A673 (cell line): ENCODE measurements around the gene ZNF273. TPM values are rescaled to one million over a fixed set of nuclear protein-coding genes. Genes with fewer than 3 reads are reported as not detected.
"Not testable (repeated sequence)": the region's sequence is repeated elsewhere in the genome, so short reads cannot be mapped to it uniquely, and the experiment has no call there.

Experiments used
- BruUV-seq: library from RNA; stranded (reverse); fragments of 400-500 nt; replicated peaks from 2 replicates; lab custom pipeline; 2021; lab: Mats Ljungman, UMichigan
- CTCF ChIA-PET: fragments of 300-600 bp; sonication (Branson Sonifier 250); formaldehyde crosslinking; loops from one replicate; lab custom pipeline; 2022; ENCODE audit warnings: antibody characterized with exemption; lab: Charles Lee
- POLR2A ChIA-PET: fragments of 300-600 bp; sonication (Branson Sonifier 250); formaldehyde crosslinking; loops from one replicate; lab custom pipeline; 2022; ENCODE audit warnings: antibody characterized with exemption; ENCODE audit not compliant: low non-redundant PET; lab: Charles Lee
- DNase-seq: peaks from one replicate; pipeline ENCODE4 v3.0.0-alpha.2; 2015; ENCODE audit warnings: low spot score
- H3K27ac ChIP-seq: fragments of 200-600 bp; sonication (generic); 2 replicates; pipeline ENCODE4 v1.5.1; 2016; ENCODE audit warnings: mixed run types, low read depth, mild to moderate bottlenecking, mixed read lengths, antibody characterized with exemption, low read length; ENCODE audit not compliant: poor library complexity, severe bottlenecking
- H3K27me3 ChIP-seq: fragments of 200-600 bp; sonication (generic); replicated peaks from 2 replicates; pipeline ENCODE4 v1.6.1; 2017; ENCODE audit warnings: mixed run types, low read depth, mild to moderate bottlenecking, mixed read lengths, antibody characterized with exemption, low read length; ENCODE audit not compliant: insufficient read depth, poor library complexity
- H3K36me3 ChIP-seq: fragments of 200-600 bp; sonication (generic); 2 replicates; pipeline ENCODE4 v1.6.1; 2016; ENCODE audit warnings: mixed run types, mild to moderate bottlenecking, mixed read lengths, antibody characterized with exemption, low read length; ENCODE audit not compliant: insufficient read depth, poor library complexity, severe bottlenecking
- H3K4me1 ChIP-seq: fragments of 200-600 bp; sonication (generic); 2 replicates; pipeline ENCODE4 v1.6.1; 2017; ENCODE audit warnings: mixed run types, mild to moderate bottlenecking, mixed read lengths, antibody characterized with exemption, low read length; ENCODE audit not compliant: insufficient read depth, poor library complexity, severe bottlenecking
- H3K4me3 ChIP-seq: fragments of 200-600 bp; sonication (generic); 2 replicates; pipeline ENCODE4 v1.5.1; 2016; ENCODE audit warnings: low read depth, mixed run types, mild to moderate bottlenecking, mixed read lengths, low read length; ENCODE audit not compliant: poor library complexity, severe bottlenecking
- H3K9me3 ChIP-seq: fragments of 200-600 bp; sonication (generic); 2 replicates; pipeline ENCODE4 v1.6.1; 2016; ENCODE audit warnings: mixed run types, low read depth, mild to moderate bottlenecking, mixed read lengths, antibody characterized with exemption, low read length; ENCODE audit not compliant: poor library complexity, severe bottlenecking
- EZH2 ChIP-seq: fragments of 200-600 bp; sonication (generic); IDR thresholded peaks from 2 replicates; pipeline ENCODE4 v1.6.1; 2017; ENCODE audit warnings: borderline replicate concordance, low read depth, mild to moderate bottlenecking, mixed read lengths, antibody characterized with exemption, low read length; ENCODE audit not compliant: poor library complexity, severe bottlenecking
- intact Hi-C: fragments of 100-400 bp; cut with micrococcal nuclease; formaldehyde crosslinking; loops from one replicate; pipeline ENCODE4 v1.10.0; 2022; ENCODE audit not compliant: unreplicated experiment
- total RNA-seq: library from RNA; stranded (reverse); gene quantifications from 2 replicates; pipeline ENCODE4 v1.2.3, GENCODE V29; 2021
- TF ChIP-seq, protein P1 (sequence below): fragments of 300-800, 200-600 bp; sonication (generic); conservative IDR thresholded peaks from 2 replicates; pipeline ENCODE4 v1.5.1; 2017; ENCODE audit warnings: low read depth, mild to moderate bottlenecking, antibody characterized with exemption, low read length, moderate library complexity, mixed read lengths

ZNF273 gene
- total RNA-seq, 1 experiment from 2014 or later: 10.1 TPM

DNA sequence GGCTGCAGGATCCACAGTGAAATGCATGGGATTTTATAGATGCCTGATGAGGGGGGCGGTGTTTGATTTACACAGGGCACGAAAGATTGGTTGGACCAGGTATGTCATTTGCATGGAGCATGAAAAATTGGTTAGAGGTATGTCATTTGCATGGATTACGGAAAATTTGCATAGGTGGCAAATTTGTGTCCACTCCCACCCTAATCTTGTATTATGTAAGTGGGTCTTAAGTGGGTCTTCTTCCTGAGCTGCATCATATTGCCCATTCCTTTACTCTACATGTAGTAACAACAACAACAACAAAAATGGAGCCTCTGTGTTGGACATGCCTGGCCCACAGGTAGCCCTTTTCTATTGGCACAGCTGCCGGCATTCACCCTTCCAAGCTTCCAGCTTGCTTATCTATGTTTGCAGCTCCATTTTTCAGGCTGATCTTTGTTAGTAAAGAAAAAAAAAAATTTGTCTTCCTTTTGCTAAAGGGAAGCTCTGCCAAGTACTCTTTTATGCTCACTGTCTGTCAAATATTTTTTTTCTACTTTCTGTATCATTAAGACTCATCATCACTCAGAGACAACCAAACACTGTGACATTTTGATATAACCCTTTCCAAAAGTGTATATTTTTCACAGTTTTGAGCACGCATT is 10.3 kb upstream of the ZNF273 start:
- POLR2A ChIA-PET: no interaction called here
- intact Hi-C loops: no loop called here
- DNase-seq: no peak
- H3K4me1 ChIP-seq: no peaks in the 10 kb centered on the region
- H3K27ac ChIP-seq: no peak overlapping the region
- CTCF ChIA-PET: no interaction called here
- no peak overlapping the region for H3K4me3 ChIP-seq
- no peak for TF ChIP-seq EZH2
- H3K27me3 ChIP-seq: no peaks in the 10 kb centered on the region
- no peaks in the 10 kb centered on the region for H3K36me3 ChIP-seq
- BruUV-seq: no TSS peak
- no peaks in the 10 kb centered on the region for H3K9me3 ChIP-seq

DNA sequence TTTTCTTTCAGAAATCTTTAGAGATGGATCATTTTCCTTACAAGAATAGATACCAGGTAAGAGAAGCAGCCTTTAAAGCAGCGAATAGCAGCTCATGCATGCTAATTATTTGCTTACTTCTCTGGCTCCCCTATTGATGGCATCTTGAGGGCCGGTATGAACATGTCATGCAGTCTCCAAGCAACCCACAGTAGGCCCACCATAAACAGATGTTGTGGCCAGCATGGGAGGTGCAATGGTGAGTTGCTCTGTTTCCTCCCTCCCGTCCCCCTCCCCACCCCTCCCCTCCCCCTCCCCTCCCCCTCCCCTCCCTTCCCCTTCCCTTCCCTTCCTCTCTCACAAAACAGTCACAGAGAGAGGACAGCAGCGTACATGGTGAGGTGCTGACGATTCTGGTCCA is 9.7 kb upstream of the ZNF273 start:
- CTCF ChIA-PET: no interaction called here
- Histone ChIP-seq H3K4me1 (no peaks in the 10 kb centered on the region), H3K27me3 (no peaks in the 10 kb centered on the region), H3K27ac (no peak overlapping the region), H3K4me3 (no peak overlapping the region), H3K9me3 (no peaks in the 10 kb centered on the region), H3K36me3 (no peaks in the 10 kb centered on the region)
- BruUV-seq: no TSS peak
- no peak for DNase-seq
- TF ChIP-seq, protein P1, sequence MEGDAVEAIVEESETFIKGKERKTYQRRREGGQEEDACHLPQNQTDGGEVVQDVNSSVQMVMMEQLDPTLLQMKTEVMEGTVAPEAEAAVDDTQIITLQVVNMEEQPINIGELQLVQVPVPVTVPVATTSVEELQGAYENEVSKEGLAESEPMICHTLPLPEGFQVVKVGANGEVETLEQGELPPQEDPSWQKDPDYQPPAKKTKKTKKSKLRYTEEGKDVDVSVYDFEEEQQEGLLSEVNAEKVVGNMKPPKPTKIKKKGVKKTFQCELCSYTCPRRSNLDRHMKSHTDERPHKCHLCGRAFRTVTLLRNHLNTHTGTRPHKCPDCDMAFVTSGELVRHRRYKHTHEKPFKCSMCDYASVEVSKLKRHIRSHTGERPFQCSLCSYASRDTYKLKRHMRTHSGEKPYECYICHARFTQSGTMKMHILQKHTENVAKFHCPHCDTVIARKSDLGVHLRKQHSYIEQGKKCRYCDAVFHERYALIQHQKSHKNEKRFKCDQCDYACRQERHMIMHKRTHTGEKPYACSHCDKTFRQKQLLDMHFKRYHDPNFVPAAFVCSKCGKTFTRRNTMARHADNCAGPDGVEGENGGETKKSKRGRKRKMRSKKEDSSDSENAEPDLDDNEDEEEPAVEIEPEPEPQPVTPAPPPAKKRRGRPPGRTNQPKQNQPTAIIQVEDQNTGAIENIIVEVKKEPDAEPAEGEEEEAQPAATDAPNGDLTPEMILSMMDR: no peak
- no peak for TF ChIP-seq EZH2
- POLR2A ChIA-PET: no interaction called here
- intact Hi-C loops: no loop called here

DNA sequence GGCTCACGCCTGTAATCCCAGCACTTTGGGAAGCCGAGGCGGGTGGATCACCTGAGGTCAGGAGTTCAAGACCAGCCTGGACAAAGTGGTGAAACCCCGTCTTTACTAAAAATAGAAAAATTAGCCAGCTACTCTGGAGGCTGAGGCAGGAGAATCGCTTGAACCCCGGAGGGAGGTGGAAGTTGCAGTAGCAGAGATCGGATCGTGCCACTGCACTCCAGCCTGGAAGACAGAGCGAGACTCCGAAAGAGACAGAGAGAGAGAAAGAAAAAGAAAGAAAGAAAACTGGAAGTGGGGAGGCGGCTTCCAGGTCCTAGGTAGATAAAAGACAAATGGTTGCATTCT is 640 bp upstream of the ZNF273 start:
- POLR2A ChIA-PET, BruUV-seq, DNase-seq, H3K36me3 ChIP-seq, H3K4me1 ChIP-seq, H3K27ac ChIP-seq, intact Hi-C loops, H3K27me3 ChIP-seq, H3K9me3 ChIP-seq, CTCF ChIA-PET: not testable (repeated sequence)
- peak overlapping the region; percentile 80 for H3K4me3 ChIP-seq

DNA sequence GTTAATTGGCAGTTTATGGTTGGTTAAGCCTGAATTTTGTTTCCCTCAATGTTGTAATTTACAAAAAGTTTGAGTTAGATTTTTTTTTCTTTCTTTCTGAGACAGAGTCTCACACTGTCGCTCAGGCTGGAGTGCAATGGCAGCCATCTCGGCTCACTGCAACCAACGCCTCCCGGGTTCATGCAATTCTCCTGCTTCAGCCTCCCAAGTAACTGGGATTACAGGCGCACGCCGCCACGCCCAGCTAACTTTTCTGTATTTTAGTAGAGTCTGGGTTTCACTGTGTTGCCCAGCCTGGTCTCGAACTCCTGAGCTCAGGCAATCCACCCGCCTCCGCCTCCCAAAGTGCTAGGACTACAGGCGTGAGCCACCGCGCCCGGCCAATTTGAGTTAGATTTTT is 935 bp downstream of the ZNF273 start:
- TF ChIP-seq EZH2: no peak
- TF ChIP-seq, protein P1: no peak
- H3K27ac ChIP-seq: no peak overlapping the region

More for the DNA sequence above, 935 bp downstream of the ZNF273 start:
- H3K4me1 ChIP-seq: peaks cover 8% of the 10 kb centered on the region
- CTCF ChIA-PET: no interaction called here
- H3K4me3 ChIP-seq: peak overlapping the region; percentile 80
- POLR2A ChIA-PET: interaction anchor here (0.7 kb wide), 1 partner anchor 546 kb away, joined by 3 read pairs; no protein-coding TSS in a partner anchor
- H3K9me3 ChIP-seq: no peaks in the 10 kb centered on the region
- H3K27me3 ChIP-seq: no peaks in the 10 kb centered on the region
- H3K36me3 ChIP-seq: peaks cover 6% of the 10 kb centered on the region
- intact Hi-C loops: no loop called here
- no peak for DNase-seq
- BruUV-seq: TSS peak; percentile 37
